H9 (cell line): Measurements from ENCODE around the gene RADIL. TPM values are rescaled to one million over a fixed set of nuclear protein-coding genes. Genes with fewer than 3 reads are reported as not detected.

Experiments used
- DNase-seq: peaks from one replicate; pipeline ENCODE4 v3.0.0-alpha.2; 2017
- H2AFZ ChIP-seq: one replicate; pipeline ENCODE4 v1.6.1; 2013; ENCODE audit warnings: mild to moderate bottlenecking, low read length, control low read depth, moderate library complexity
- H2AK5ac ChIP-seq: 2 replicates; pipeline ENCODE4 v1.6.1; 2013; ENCODE audit warnings: low read length, control low read depth, mixed read lengths; ENCODE audit not compliant: insufficient read length
- H2BK120ac ChIP-seq: one replicate; pipeline ENCODE4 v1.6.1; 2013; ENCODE audit warnings: low read depth, mild to moderate bottlenecking, low read length, control low read depth, inconsistent platforms; ENCODE audit not compliant: poor library complexity, severe bottlenecking
- H2BK12ac ChIP-seq: 2 replicates; pipeline ENCODE4 v1.6.1; 2013; ENCODE audit warnings: low read length, control low read depth, mixed read lengths, low read depth; ENCODE audit not compliant: insufficient read length
- H2BK15ac ChIP-seq: 2 replicates; pipeline ENCODE4 v1.6.1; 2013; ENCODE audit warnings: low read depth, low read length, control low read depth
- H2BK20ac ChIP-seq: one replicate; pipeline ENCODE4 v1.6.1; 2013; ENCODE audit warnings: low read depth, mild to moderate bottlenecking, low read length, control low read depth, inconsistent platforms; ENCODE audit not compliant: poor library complexity, severe bottlenecking
- H2BK5ac ChIP-seq: 2 replicates; pipeline ENCODE4 v1.6.1; 2013; ENCODE audit warnings: low read length, control low read depth, mixed read lengths; ENCODE audit not compliant: insufficient read length
- H3K14ac ChIP-seq: 2 replicates; pipeline ENCODE4 v1.6.1; 2013; ENCODE audit warnings: low read length, control low read depth; ENCODE audit not compliant: insufficient read depth
- H3K18ac ChIP-seq: 2 replicates; pipeline ENCODE4 v1.6.1; 2013; ENCODE audit warnings: low read depth, mild to moderate bottlenecking, mixed read lengths, low read length, control low read depth; ENCODE audit not compliant: insufficient read length
- H3K23ac ChIP-seq: 2 replicates; pipeline ENCODE4 v1.6.1; 2013; ENCODE audit warnings: low read length, control low read depth, mixed read lengths, low read depth; ENCODE audit not compliant: insufficient read length
- H3K23me2 ChIP-seq: 2 replicates; pipeline ENCODE4 v1.6.1; 2013; ENCODE audit warnings: low read depth, mild to moderate bottlenecking, mixed read lengths, low read length, control low read depth; ENCODE audit not compliant: insufficient read length, poor library complexity, severe bottlenecking
- H3K27ac ChIP-seq: 2 replicates; pipeline ENCODE4 v1.5.1; 2013; ENCODE audit warnings: low read length, control low read depth, mixed read lengths, low read depth; ENCODE audit not compliant: insufficient read length
- H3K27me3 ChIP-seq: 2 replicates; pipeline ENCODE4 v1.6.1; 2013; ENCODE audit warnings: low read length, control low read depth, inconsistent platforms; ENCODE audit not compliant: insufficient read depth
- H3K4ac ChIP-seq: 2 replicates; pipeline ENCODE4 v1.6.1; 2013; ENCODE audit warnings: low read depth, mild to moderate bottlenecking, control low read depth, inconsistent platforms, low read length, moderate library complexity
- H3K4me1 ChIP-seq: 2 replicates; pipeline ENCODE4 v1.6.1; 2013; ENCODE audit warnings: low read length, control low read depth, inconsistent platforms; ENCODE audit not compliant: insufficient read depth
- H3K4me2 ChIP-seq: 2 replicates; pipeline ENCODE4 v1.6.1; 2013; ENCODE audit warnings: low read length, control low read depth, mixed read lengths; ENCODE audit not compliant: insufficient read length, insufficient read depth
- H3K56ac ChIP-seq: 2 replicates; pipeline ENCODE4 v1.6.1; 2013; ENCODE audit warnings: low read depth, mild to moderate bottlenecking, mixed read lengths, low read length, control low read depth; ENCODE audit not compliant: insufficient read length
- H3K79me1 ChIP-seq: 2 replicates; pipeline ENCODE4 v1.6.1; 2013; ENCODE audit warnings: low read depth, mild to moderate bottlenecking, moderate library complexity, low read length, control low read depth, inconsistent platforms; ENCODE audit not compliant: insufficient read depth, poor library complexity, severe bottlenecking
- H3K79me2 ChIP-seq: 2 replicates; pipeline ENCODE4 v1.6.1; 2013; ENCODE audit warnings: low read length, control low read depth, inconsistent platforms; ENCODE audit not compliant: insufficient read depth
- H3K9ac ChIP-seq: 2 replicates; pipeline ENCODE4 v1.6.1; 2013; ENCODE audit warnings: low read length, control low read depth, mixed read lengths; ENCODE audit not compliant: insufficient read length; ENCODE audit errors: extremely low read depth
- H3K9me3 ChIP-seq: one replicate; pipeline ENCODE4 v1.6.1; 2013; ENCODE audit warnings: low read depth, low read length, inconsistent platforms; ENCODE audit not compliant: control insufficient read depth
- H3T11ph ChIP-seq: one replicate; pipeline ENCODE4 v1.6.1; 2013; ENCODE audit warnings: mild to moderate bottlenecking, low read length, control low read depth, inconsistent platforms
- H4K20me1 ChIP-seq: one replicate; pipeline ENCODE4 v1.6.1; 2013; ENCODE audit not compliant: control insufficient read depth, insufficient read length, insufficient read depth
- H4K5ac ChIP-seq: 2 replicates; pipeline ENCODE4 v1.6.1; 2013; ENCODE audit warnings: low read depth, mild to moderate bottlenecking, mixed read lengths, low read length, control low read depth; ENCODE audit not compliant: insufficient read length
- H4K8ac ChIP-seq: replicated peaks from 2 replicates; pipeline ENCODE4 v1.6.1; 2013; ENCODE audit warnings: low read length, control low read depth, mixed read lengths, low read depth; ENCODE audit not compliant: insufficient read length
- H4K91ac ChIP-seq: 2 replicates; pipeline ENCODE4 v1.6.1; 2013; ENCODE audit warnings: low read depth, mild to moderate bottlenecking, moderate library complexity, mixed read lengths, low read length, control low read depth; ENCODE audit not compliant: insufficient read length
- H3K27ac Mint-ChIP-seq, 3 experiments: 2 replicates in 2 of 3; 3 replicates in 1 of 3; pipeline ENCODE4 v1.8.0; 2020 to 2021; ENCODE audit warnings: mixed read lengths in 3 of 3, mild to moderate bottlenecking in 1 of 3, moderate library complexity in 1 of 3
- H3K27me3 Mint-ChIP-seq: 2 replicates; pipeline ENCODE4 v1.8.0; 2021; ENCODE audit warnings: low read depth, mild to moderate bottlenecking, moderate library complexity, mixed read lengths
- H3K36me3 Mint-ChIP-seq, 3 experiments: 2 replicates in 2 of 3; 3 replicates in 1 of 3; pipeline ENCODE4 v1.8.0; 2020 to 2021; ENCODE audit warnings: low read depth in 3 of 3, mixed read lengths in 3 of 3; ENCODE audit not compliant: insufficient read depth in 1 of 3
- H3K4me1 Mint-ChIP-seq, 2 experiments: 2 replicates each; pipeline ENCODE4 v1.8.0; 2020; ENCODE audit warnings: mixed read lengths in 2 of 2
- H3K4me3 Mint-ChIP-seq, 2 experiments: 2 replicates in 1 of 2; 3 replicates in 1 of 2; pipeline ENCODE4 v1.8.0; 2020 to 2021; ENCODE audit warnings: mild to moderate bottlenecking in 2 of 2, mixed read lengths in 2 of 2, moderate library complexity in 1 of 2
- H3K9me3 Mint-ChIP-seq, 2 experiments: 2 replicates in 1 of 2; 3 replicates in 1 of 2; pipeline ENCODE4 v1.8.0; 2020; ENCODE audit warnings: mild to moderate bottlenecking in 2 of 2, mixed read lengths in 2 of 2, moderate library complexity in 1 of 2
- WGBS: extraction: QIAGEN DNeasy Blood & Tissue Kit; methylation state at CpG from one replicate; pipeline ENCODE4 v1.1.7; 2013; ENCODE audit warnings: missing lambda C conversion rate, low lambda C conversion rate, mixed read lengths; ENCODE audit not compliant: insufficient read length; ENCODE audit errors: extremely low coverage; 5-methylcytosine and 5-hydroxymethylcytosine counted together
- total RNA-seq: library from RNA; stranded (reverse); gene quantifications from 2 replicates; pipeline ENCODE4 v1.2.1, GENCODE V29; 2021
- TF ChIP-seq, protein P1 (sequence below): fragments of 200-600 bp; sonication (generic); conservative IDR thresholded peaks from 3 replicates; pipeline ENCODE4 v1.8.0; 2021; ENCODE audit warnings: antibody characterized with exemption, mild to moderate bottlenecking

Gene RADIL
- total RNA-seq, 1 experiment from 2014 or later = 4.7 TPM

DNA sequence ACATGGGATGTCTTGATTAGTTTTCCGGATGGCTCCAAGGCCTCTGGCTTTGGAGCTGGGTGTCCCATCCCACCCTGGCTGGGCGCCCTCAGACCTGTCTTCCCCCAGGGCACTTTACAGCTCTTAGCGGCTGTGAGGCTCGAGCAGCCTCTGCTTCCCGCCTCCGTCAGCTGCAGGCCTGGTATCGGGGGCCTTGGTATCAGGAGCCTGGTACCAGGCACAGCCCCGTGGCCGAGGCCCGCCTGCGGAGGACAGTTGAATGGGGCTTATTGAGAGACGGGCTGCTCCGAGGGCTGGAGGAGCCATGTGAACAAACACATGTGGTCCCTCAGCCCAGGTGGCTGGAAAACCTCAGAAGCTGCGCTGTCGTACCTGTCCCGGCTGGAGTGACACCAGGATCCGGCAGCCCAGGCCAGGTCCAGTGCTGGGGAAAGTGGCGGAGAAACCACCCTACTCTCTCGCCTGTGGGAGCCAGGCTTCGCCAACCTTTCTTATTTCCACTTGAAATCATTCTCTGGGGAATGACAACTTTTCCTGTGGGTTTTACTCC is 132.0 kb downstream of the RADIL start:
- H2BK12ac ChIP-seq = no peak overlapping the region
- H3K27ac Mint-ChIP-seq = no peak overlapping the region
- TF ChIP-seq, protein P1, sequence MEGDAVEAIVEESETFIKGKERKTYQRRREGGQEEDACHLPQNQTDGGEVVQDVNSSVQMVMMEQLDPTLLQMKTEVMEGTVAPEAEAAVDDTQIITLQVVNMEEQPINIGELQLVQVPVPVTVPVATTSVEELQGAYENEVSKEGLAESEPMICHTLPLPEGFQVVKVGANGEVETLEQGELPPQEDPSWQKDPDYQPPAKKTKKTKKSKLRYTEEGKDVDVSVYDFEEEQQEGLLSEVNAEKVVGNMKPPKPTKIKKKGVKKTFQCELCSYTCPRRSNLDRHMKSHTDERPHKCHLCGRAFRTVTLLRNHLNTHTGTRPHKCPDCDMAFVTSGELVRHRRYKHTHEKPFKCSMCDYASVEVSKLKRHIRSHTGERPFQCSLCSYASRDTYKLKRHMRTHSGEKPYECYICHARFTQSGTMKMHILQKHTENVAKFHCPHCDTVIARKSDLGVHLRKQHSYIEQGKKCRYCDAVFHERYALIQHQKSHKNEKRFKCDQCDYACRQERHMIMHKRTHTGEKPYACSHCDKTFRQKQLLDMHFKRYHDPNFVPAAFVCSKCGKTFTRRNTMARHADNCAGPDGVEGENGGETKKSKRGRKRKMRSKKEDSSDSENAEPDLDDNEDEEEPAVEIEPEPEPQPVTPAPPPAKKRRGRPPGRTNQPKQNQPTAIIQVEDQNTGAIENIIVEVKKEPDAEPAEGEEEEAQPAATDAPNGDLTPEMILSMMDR = no peak
- no peak overlapping the region for H3K23ac ChIP-seq
- no peak overlapping the region for H3K4ac ChIP-seq
- H3K27ac ChIP-seq = no peak overlapping the region
- no peaks in the 10 kb centered on the region for H3K79me2 ChIP-seq
- no peak overlapping the region for H2BK5ac ChIP-seq
- H3K14ac ChIP-seq = no peak overlapping the region; the same call in 1 of the 2 replicates
- H4K5ac ChIP-seq = no peak overlapping the region
- no peak for DNase-seq
- no peak overlapping the region for H2BK20ac ChIP-seq
- H3K4me1 ChIP-seq = no peaks in the 10 kb centered on the region
- H3K27me3 ChIP-seq = no peaks in the 10 kb centered on the region
- H2BK120ac ChIP-seq = no peak overlapping the region
- no peaks in the 10 kb centered on the region for H3K79me1 ChIP-seq
- H3K4me2 ChIP-seq = no peak overlapping the region
- no CpG with 5 or more reads among the region's 20 CpGs for WGBS
- peaks cover 11% of the 10 kb centered on the region for H3K27me3 Mint-ChIP-seq
- no peak overlapping the region for H3T11ph ChIP-seq
- no peaks in the 10 kb centered on the region; a peak in 1 of 4 replicates for H3K4me1 Mint-ChIP-seq
- no peak overlapping the region for H2AK5ac ChIP-seq
- no peaks in the 10 kb centered on the region for H3K23me2 ChIP-seq
- H3K56ac ChIP-seq = no peak overlapping the region
- H3K9ac ChIP-seq = no peak overlapping the region
- H2BK15ac ChIP-seq = no peak overlapping the region
- H4K20me1 ChIP-seq = no peaks in the 10 kb centered on the region
- no peaks in the 10 kb centered on the region for H3K9me3 ChIP-seq
- H4K8ac ChIP-seq = no peak overlapping the region
- no peak overlapping the region for H3K4me3 Mint-ChIP-seq
- peaks cover 10 to 21% (median 19%) of the 10 kb centered on the region in 3 experiments; a peak in 6 of 7 replicates for H3K36me3 Mint-ChIP-seq
- H3K9me3 Mint-ChIP-seq = no peaks in the 10 kb centered on the region
- H2AFZ ChIP-seq = no peak overlapping the region
- no peak overlapping the region for H4K91ac ChIP-seq
- H3K18ac ChIP-seq = no peak overlapping the region
